Naive thymus-derived CD8-positive, alpha-beta T cell (primary cell): ENCODE measurements around the gene TTLL5. TPM values are rescaled to one million over a fixed set of nuclear protein-coding genes. Genes with fewer than 3 reads are reported as not detected.
A peak's percentile ranks its signal among the peaks of the same experiment; 100 is the strongest.

Source experiments
- ATAC-seq, 2 donors: fragments of 150-1000 bp; cut with Tn5 transposase in 1 of 2; sonication (Bioruptor Pico), chemical (Tn5 transposase) in 1 of 2; 1 replicate in 1 of 2; 2 replicates in 1 of 2; pipeline ENCODE4 v1.10.0; 2021; ENCODE audit warnings: mild to moderate bottlenecking in 2 of 2, moderate library complexity in 2 of 2
- POLR2A ChIA-PET: fragments of 350-600 bp; sonication (Branson Sonifier 250); formaldehyde crosslinking; loops from one replicate; lab custom pipeline; 2021; ENCODE audit warnings: antibody characterized with exemption; lab: Charles Lee
- DNase-seq, 10 donors: peaks; one replicate each; pipeline versions ENCODE4 v3.0.0 to v3.0.0-alpha.2; 2020 to 2022
- H3K27ac Mint-ChIP-seq, 10 donors: one replicate each; pipeline ENCODE4 v1.8.0; 2020 to 2022; ENCODE audit warnings: mild to moderate bottlenecking in 10 of 10, mixed read lengths in 10 of 10, moderate library complexity in 4 of 10, inconsistent platforms in 1 of 10
- H3K27me3 Mint-ChIP-seq, 5 donors: one replicate each; pipeline ENCODE4 v1.8.0; 2021 to 2022; ENCODE audit warnings: mixed read lengths in 5 of 5
- H3K36me3 Mint-ChIP-seq, 3 donors: one replicate each; pipeline ENCODE4 v1.8.0; 2020 to 2022; ENCODE audit warnings: mixed read lengths in 3 of 3, mild to moderate bottlenecking in 2 of 3, inconsistent platforms in 1 of 3
- H3K4me1 Mint-ChIP-seq, 4 donors: one replicate each; pipeline ENCODE4 v1.8.0; 2021 to 2022; ENCODE audit warnings: mixed read lengths in 4 of 4
- H3K4me3 Mint-ChIP-seq, 10 donors: one replicate each; pipeline ENCODE4 v1.8.0; 2020 to 2022; ENCODE audit warnings: mild to moderate bottlenecking in 10 of 10, mixed read lengths in 10 of 10, moderate library complexity in 6 of 10, inconsistent platforms in 1 of 10
- H3K9me3 Mint-ChIP-seq, 9 donors: one replicate each; pipeline ENCODE4 v1.8.0; 2020 to 2022; ENCODE audit warnings: mixed read lengths in 9 of 9, mild to moderate bottlenecking in 3 of 9, inconsistent platforms in 1 of 9, moderate library complexity in 1 of 9
- polyA plus RNA-seq, 3 donors: library from polyadenylated mRNA; unstranded; fragments of 300-500 nt; fragmentation: Illumina TruSeq; gene quantifications; one replicate each; pipeline ENCODE4 v1.2.3, GENCODE V29; 2021
- total RNA-seq, 8 experiments: library from RNA in 2 of 8; stranded (reverse) in 2 of 8; gene quantifications; one replicate each; pipeline ENCODE4 v1.2.3 and lab custom pipeline; 2021 to 2026

The TTLL5 gene
- total and polyA plus RNA-seq, 5 experiments from 2014 or later = 5.9 to 19.2 (median 12.1) TPM

- peaks cover 0 to 7% (median 2%) of the 10 kb centered on the region in 4 donors for H3K4me1 Mint-ChIP-seq
- H3K27ac Mint-ChIP-seq = peak overlapping the region in 1 of 10 donors; percentile 6
- ATAC-seq (no peak), DNase-seq (no peak)
- POLR2A ChIA-PET = no interaction called here
- H3K27me3 Mint-ChIP-seq = no peaks in the 10 kb centered on the region
- H3K9me3 Mint-ChIP-seq = no peaks in the 10 kb centered on the region
- no peak overlapping the region for H3K4me3 Mint-ChIP-seq
- peaks cover 6 to 43% (median 24%) of the 10 kb centered on the region in 3 donors for H3K36me3 Mint-ChIP-seq
Measured at GRCh38 chr14:75822522-75823141, 161.6 kb downstream of the TTLL5 start.

GRCh38 chr14:75823334-75823733 is 162.3 kb downstream of the TTLL5 start:
- ATAC-seq (no peak), DNase-seq (no peak)
- H3K9me3 Mint-ChIP-seq = no peaks in the 10 kb centered on the region
- H3K4me1 Mint-ChIP-seq = peaks cover 0 to 7% (median 2%) of the 10 kb centered on the region in 4 donors
- H3K36me3 Mint-ChIP-seq = peaks cover 6 to 42% (median 24%) of the 10 kb centered on the region in 3 donors
- H3K27me3 Mint-ChIP-seq = no peaks in the 10 kb centered on the region
- no peak overlapping the region for H3K27ac Mint-ChIP-seq
- H3K4me3 Mint-ChIP-seq = no peak overlapping the region
- POLR2A ChIA-PET = no interaction called here

GRCh38 chr14:75824318-75824717 is 163.3 kb downstream of the TTLL5 start:
- ATAC-seq (no peak), DNase-seq (no peak)
- peaks cover 0 to 7% (median 2%) of the 10 kb centered on the region in 4 donors for H3K4me1 Mint-ChIP-seq
- POLR2A ChIA-PET = no interaction called here
- H3K36me3 Mint-ChIP-seq = peaks cover 6 to 42% (median 24%) of the 10 kb centered on the region in 3 donors
- H3K4me3 Mint-ChIP-seq = no peak overlapping the region
- H3K9me3 Mint-ChIP-seq = no peaks in the 10 kb centered on the region
- peak overlapping the region in 1 of 10 donors; percentile 62 for H3K27ac Mint-ChIP-seq
- H3K27me3 Mint-ChIP-seq = no peaks in the 10 kb centered on the region

GRCh38 chr14:75825147-75825592 is 164.1 kb downstream of the TTLL5 start:
- peak overlapping the region in 1 of 10 donors; percentile 18 for H3K27ac Mint-ChIP-seq
- no peak for ATAC-seq
- H3K4me1 Mint-ChIP-seq = peaks cover 0 to 7% (median 2%) of the 10 kb centered on the region in 4 donors
- no peak overlapping the region for H3K4me3 Mint-ChIP-seq
- no peaks in the 10 kb centered on the region for H3K9me3 Mint-ChIP-seq
- no peak for DNase-seq
- H3K36me3 Mint-ChIP-seq = peaks cover 6 to 35% (median 20%) of the 10 kb centered on the region in 3 donors
- no peaks in the 10 kb centered on the region for H3K27me3 Mint-ChIP-seq
- POLR2A ChIA-PET = no interaction called here

- DNase-seq (no peak), ATAC-seq (no peak)
- H3K36me3 Mint-ChIP-seq = peaks cover 6 to 24% (median 7%) of the 10 kb centered on the region in 3 donors
- H3K4me3 Mint-ChIP-seq = no peak overlapping the region
- H3K27me3 Mint-ChIP-seq = no peaks in the 10 kb centered on the region
- POLR2A ChIA-PET = no interaction called here
- H3K27ac Mint-ChIP-seq = peak overlapping the region in 1 of 10 donors; percentile 41
- H3K4me1 Mint-ChIP-seq = peaks cover 6 to 14% (median 10%) of the 10 kb centered on the region in 4 donors
- H3K9me3 Mint-ChIP-seq = no peaks in the 10 kb centered on the region
Measured at GRCh38 chr14:75826599-75826998, 165.6 kb downstream of the TTLL5 start.

- Mint-ChIP-seq H3K9me3 (no peaks in the 10 kb centered on the region), H3K27ac (no peak overlapping the region), H3K27me3 (no peaks in the 10 kb centered on the region), H3K36me3 (peaks cover 4 to 18% (median 5%) of the 10 kb centered on the region in 3 donors), H3K4me1 (peaks cover 10 to 21% (median 17%) of the 10 kb centered on the region in 4 donors), H3K4me3 (no peak overlapping the region)
- POLR2A ChIA-PET = no interaction called here
- DNase-seq = no peak
- ATAC-seq = no peak
Measured at GRCh38 chr14:75827331-75827730, 166.3 kb downstream of the TTLL5 start.

- POLR2A ChIA-PET = no interaction called here
- H3K9me3 Mint-ChIP-seq = no peaks in the 10 kb centered on the region
- H3K27ac Mint-ChIP-seq = peak overlapping the region in 1 of 10 donors; percentile 7
- H3K36me3 Mint-ChIP-seq = peaks cover 2 to 4% (median 3%) of the 10 kb centered on the region in 3 donors
- H3K4me1 Mint-ChIP-seq = peaks cover 17 to 27% (median 23%) of the 10 kb centered on the region in 4 donors
- ATAC-seq (no peak), DNase-seq (no peak)
- H3K27me3 Mint-ChIP-seq = no peaks in the 10 kb centered on the region
- H3K4me3 Mint-ChIP-seq = no peak overlapping the region
Measured at GRCh38 chr14:75829316-75829715, 168.3 kb downstream of the TTLL5 start.

- H3K27me3 Mint-ChIP-seq = no peaks in the 10 kb centered on the region
- no peaks in the 10 kb centered on the region for H3K9me3 Mint-ChIP-seq
- peak overlapping the region in 9 of 10 donors; percentile 9 to 70 (median 59) for H3K4me3 Mint-ChIP-seq
- POLR2A ChIA-PET = no interaction called here
- peak overlapping the region; percentile 20 to 90 (median 76) for H3K27ac Mint-ChIP-seq
- peaks cover 3 to 9% (median 8%) of the 10 kb centered on the region in 3 donors for H3K36me3 Mint-ChIP-seq
- peaks cover 17 to 25% (median 23%) of the 10 kb centered on the region in 4 donors for H3K4me1 Mint-ChIP-seq
- peak in 9 of 10 donors; percentile 5 to 69 (median 48) for DNase-seq
- ATAC-seq = peak; percentile 86 to 96
Measured at GRCh38 chr14:75831455-75831854, 170.4 kb downstream of the TTLL5 start.

- POLR2A ChIA-PET = no interaction called here
- H3K9me3 Mint-ChIP-seq = no peaks in the 10 kb centered on the region
- H3K36me3 Mint-ChIP-seq = peaks cover 3 to 9% (median 8%) of the 10 kb centered on the region in 3 donors
- H3K27me3 Mint-ChIP-seq = no peaks in the 10 kb centered on the region
- peaks cover 17 to 25% (median 23%) of the 10 kb centered on the region in 4 donors for H3K4me1 Mint-ChIP-seq
- peak overlapping the region in 7 of 10 donors; percentile 10 to 64 (median 55) for H3K4me3 Mint-ChIP-seq
- ATAC-seq (no peak), DNase-seq (no peak)
- H3K27ac Mint-ChIP-seq = peak overlapping the region; percentile 20 to 85 (median 71)
Measured at GRCh38 chr14:75831952-75832351, 170.9 kb downstream of the TTLL5 start.

GRCh38 chr14:75832621-75833297 is 171.7 kb downstream of the TTLL5 start:
- peak overlapping the region in 9 of 10 donors; percentile 11 to 66 (median 47) for H3K27ac Mint-ChIP-seq
- peaks cover 3 to 11% (median 7%) of the 10 kb centered on the region in 3 donors for H3K36me3 Mint-ChIP-seq
- H3K9me3 Mint-ChIP-seq = no peaks in the 10 kb centered on the region
- no peaks in the 10 kb centered on the region for H3K27me3 Mint-ChIP-seq
- DNase-seq (no peak), ATAC-seq (no peak)
- POLR2A ChIA-PET = no interaction called here
- peaks cover 17 to 26% (median 23%) of the 10 kb centered on the region in 4 donors for H3K4me1 Mint-ChIP-seq
- peak overlapping the region in 6 of 10 donors; percentile 2 to 47 (median 26) for H3K4me3 Mint-ChIP-seq

GRCh38 chr14:75833326-75834020 is 172.4 kb downstream of the TTLL5 start:
- ATAC-seq (no peak), DNase-seq (no peak)
- Mint-ChIP-seq H3K4me1 (peaks cover 17 to 26% (median 23%) of the 10 kb centered on the region in 4 donors), H3K27me3 (no peaks in the 10 kb centered on the region), H3K27ac (peak overlapping the region in 7 of 10 donors; percentile 11 to 66 (median 45)), H3K36me3 (peaks cover 3 to 12% (median 10%) of the 10 kb centered on the region in 3 donors), H3K4me3 (peak overlapping the region in 3 of 10 donors; percentile 10 to 47 (median 24)), H3K9me3 (no peaks in the 10 kb centered on the region)
- POLR2A ChIA-PET = no interaction called here

- Mint-ChIP-seq H3K4me1 (peaks cover 17 to 26% (median 23%) of the 10 kb centered on the region in 4 donors), H3K4me3 (no peak overlapping the region), H3K27me3 (no peaks in the 10 kb centered on the region), H3K9me3 (no peaks in the 10 kb centered on the region), H3K27ac (no peak overlapping the region), H3K36me3 (peaks cover 8 to 26% (median 13%) of the 10 kb centered on the region in 3 donors)
- DNase-seq (no peak), ATAC-seq (no peak)
- POLR2A ChIA-PET = no interaction called here
Measured at GRCh38 chr14:75835156-75835725, 174.2 kb downstream of the TTLL5 start.
